Mesothelial cell of epicardium (in vitro differentiated cells): ENCODE data around the gene PLCXD3. TPM values are rescaled to one million over a fixed set of nuclear protein-coding genes. Genes with fewer than 3 reads are reported as not detected.

Experiments
- DNase-seq, 2 experiments: peaks; one replicate each; pipeline ENCODE4 v3.0.0; 2021; ENCODE audit warnings: low spot score in 2 of 2; ENCODE audit not compliant: unreplicated experiment in 2 of 2
- H3K27ac Mint-ChIP-seq: 2 replicates; pipeline ENCODE4 v1.8.0; 2021; ENCODE audit warnings: mixed read lengths
- H3K27me3 Mint-ChIP-seq: 2 replicates; pipeline ENCODE4 v1.8.0; 2021; ENCODE audit warnings: low read depth, mixed read lengths
- H3K36me3 Mint-ChIP-seq: 2 replicates; pipeline ENCODE4 v1.8.0; 2021; ENCODE audit warnings: mixed read lengths
- H3K4me1 Mint-ChIP-seq: 2 replicates; pipeline ENCODE4 v1.8.0; 2021; ENCODE audit warnings: mixed read lengths
- H3K4me3 Mint-ChIP-seq: 2 replicates; pipeline ENCODE4 v1.8.0; 2021; ENCODE audit warnings: mild to moderate bottlenecking, moderate library complexity, mixed read lengths
- H3K9me3 Mint-ChIP-seq: 2 replicates; pipeline ENCODE4 v1.8.0; 2021; ENCODE audit warnings: mixed read lengths
- total RNA-seq: library from RNA; stranded (reverse); gene quantifications from 3 replicates; pipeline ENCODE4 v1.2.1, GENCODE V29; 2021
- TF ChIP-seq, protein P1 (sequence below): fragments of 200-600 bp; sonication (generic); IDR thresholded peaks from one replicate; pipeline ENCODE4 v1.5.0; 2021; ENCODE audit warnings: antibody characterized with exemption; ENCODE audit not compliant: unreplicated experiment

The PLCXD3 gene
- total RNA-seq, 1 donor from 2014 or later, result not detected

DNA sequence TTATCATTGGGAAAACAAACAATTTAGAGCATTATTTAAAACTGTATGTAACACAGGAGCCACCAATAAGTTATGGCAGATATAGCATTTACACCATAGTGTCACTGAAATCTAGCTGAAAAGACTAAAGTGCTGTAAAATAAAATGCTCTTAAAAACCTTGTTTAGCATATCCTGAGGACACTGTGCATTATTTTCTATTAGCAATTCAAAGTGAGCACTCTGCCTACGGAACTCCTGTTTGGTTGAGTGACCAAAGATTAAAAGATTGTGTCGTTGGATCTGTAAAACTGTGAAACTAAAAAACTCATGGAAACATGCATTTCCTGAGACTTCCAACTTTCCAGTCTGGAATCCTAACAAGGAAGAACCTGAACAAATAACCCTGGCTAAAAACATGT, 201.1 kb downstream of the PLCXD3 start:
- H3K36me3 Mint-ChIP-seq, result no peaks in the 10 kb centered on the region
- no peak overlapping the region for H3K4me3 Mint-ChIP-seq
- TF ChIP-seq, protein P1, sequence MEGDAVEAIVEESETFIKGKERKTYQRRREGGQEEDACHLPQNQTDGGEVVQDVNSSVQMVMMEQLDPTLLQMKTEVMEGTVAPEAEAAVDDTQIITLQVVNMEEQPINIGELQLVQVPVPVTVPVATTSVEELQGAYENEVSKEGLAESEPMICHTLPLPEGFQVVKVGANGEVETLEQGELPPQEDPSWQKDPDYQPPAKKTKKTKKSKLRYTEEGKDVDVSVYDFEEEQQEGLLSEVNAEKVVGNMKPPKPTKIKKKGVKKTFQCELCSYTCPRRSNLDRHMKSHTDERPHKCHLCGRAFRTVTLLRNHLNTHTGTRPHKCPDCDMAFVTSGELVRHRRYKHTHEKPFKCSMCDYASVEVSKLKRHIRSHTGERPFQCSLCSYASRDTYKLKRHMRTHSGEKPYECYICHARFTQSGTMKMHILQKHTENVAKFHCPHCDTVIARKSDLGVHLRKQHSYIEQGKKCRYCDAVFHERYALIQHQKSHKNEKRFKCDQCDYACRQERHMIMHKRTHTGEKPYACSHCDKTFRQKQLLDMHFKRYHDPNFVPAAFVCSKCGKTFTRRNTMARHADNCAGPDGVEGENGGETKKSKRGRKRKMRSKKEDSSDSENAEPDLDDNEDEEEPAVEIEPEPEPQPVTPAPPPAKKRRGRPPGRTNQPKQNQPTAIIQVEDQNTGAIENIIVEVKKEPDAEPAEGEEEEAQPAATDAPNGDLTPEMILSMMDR, result no peak
- H3K27me3 Mint-ChIP-seq, result peaks cover 3% of the 10 kb centered on the region
- H3K4me1 Mint-ChIP-seq, result no peaks in the 10 kb centered on the region
- H3K27ac Mint-ChIP-seq, result no peak overlapping the region
- DNase-seq, result no peak
- no peaks in the 10 kb centered on the region for H3K9me3 Mint-ChIP-seq

DNA sequence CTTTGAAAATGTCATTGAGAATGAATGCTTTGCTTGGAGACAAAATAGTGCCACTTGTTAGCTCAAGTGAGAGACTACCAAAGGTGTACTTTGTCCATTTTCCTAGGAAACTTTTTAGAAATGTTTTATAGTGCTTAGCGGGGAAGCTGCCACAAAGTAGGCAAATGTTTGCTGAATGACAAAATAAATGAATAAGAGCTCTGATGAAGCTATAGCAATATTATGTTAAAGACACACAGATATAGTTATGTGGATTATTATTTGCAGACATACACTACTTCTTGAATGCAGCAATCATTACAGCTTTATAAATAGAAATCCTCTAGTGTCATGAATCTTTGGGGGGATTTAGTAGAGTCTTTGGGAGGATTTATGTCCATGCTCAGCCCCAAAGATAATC, 204.4 kb downstream of the PLCXD3 start:
- H3K4me3 Mint-ChIP-seq, result no peak overlapping the region
- H3K36me3 Mint-ChIP-seq, result no peaks in the 10 kb centered on the region
- no peaks in the 10 kb centered on the region for H3K9me3 Mint-ChIP-seq
- H3K27me3 Mint-ChIP-seq, result peaks cover 2% of the 10 kb centered on the region
- H3K4me1 Mint-ChIP-seq, result no peaks in the 10 kb centered on the region
- TF ChIP-seq, protein P1, result no peak
- DNase-seq, result no peak
- no peak overlapping the region for H3K27ac Mint-ChIP-seq

DNA sequence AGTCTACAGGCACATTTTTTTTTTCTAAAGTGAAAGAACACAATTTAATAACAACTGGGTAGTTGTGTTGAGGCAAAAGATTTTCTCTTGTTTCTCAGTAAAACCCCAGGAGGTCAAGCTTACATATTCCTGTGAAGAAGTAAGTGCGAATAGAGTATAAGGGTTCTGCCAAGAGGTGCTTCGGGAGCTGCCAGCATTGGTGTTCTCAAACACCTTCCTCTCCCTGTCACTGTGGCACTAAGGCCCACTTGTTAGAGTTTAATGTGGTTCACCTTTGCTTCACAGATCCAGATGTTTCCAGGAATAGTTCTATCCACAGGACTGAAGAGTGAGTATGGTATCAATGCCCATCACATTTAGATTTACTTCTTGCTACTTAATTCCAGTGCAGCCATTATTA, 205.3 kb downstream of the PLCXD3 start:
- Mint-ChIP-seq H3K27ac (no peak overlapping the region), H3K4me3 (no peak overlapping the region), H3K4me1 (no peaks in the 10 kb centered on the region), H3K27me3 (peaks cover 2% of the 10 kb centered on the region), H3K36me3 (no peaks in the 10 kb centered on the region), H3K9me3 (no peaks in the 10 kb centered on the region)
- TF ChIP-seq, protein P1, result no peak
- no peak for DNase-seq

DNA sequence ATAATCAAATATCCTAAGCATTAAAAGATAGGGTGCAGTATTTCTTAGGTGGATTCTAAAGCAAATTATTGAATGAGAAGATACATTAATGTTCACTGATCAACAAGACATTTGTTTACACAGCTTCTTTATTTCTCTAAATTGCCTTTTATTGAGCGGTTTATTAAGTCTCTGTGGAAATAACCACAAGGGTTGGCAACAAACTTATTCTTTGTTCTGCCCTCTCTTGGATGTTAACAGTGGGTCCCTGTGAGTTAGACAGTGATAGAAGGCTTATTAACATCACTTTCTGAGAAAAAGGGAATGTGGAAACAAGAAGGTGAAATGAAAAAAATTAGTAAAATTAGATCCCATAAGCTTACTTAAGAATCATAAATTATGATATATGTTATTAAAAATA, 214.3 kb downstream of the PLCXD3 start:
- H3K27me3 Mint-ChIP-seq, result no peaks in the 10 kb centered on the region
- H3K4me1 Mint-ChIP-seq, result no peaks in the 10 kb centered on the region
- H3K4me3 Mint-ChIP-seq, result no peak overlapping the region
- no peaks in the 10 kb centered on the region for H3K36me3 Mint-ChIP-seq
- H3K27ac Mint-ChIP-seq, result no peak overlapping the region
- H3K9me3 Mint-ChIP-seq, result no peaks in the 10 kb centered on the region
- DNase-seq, result no peak
- TF ChIP-seq, protein P1, result no peak

DNA sequence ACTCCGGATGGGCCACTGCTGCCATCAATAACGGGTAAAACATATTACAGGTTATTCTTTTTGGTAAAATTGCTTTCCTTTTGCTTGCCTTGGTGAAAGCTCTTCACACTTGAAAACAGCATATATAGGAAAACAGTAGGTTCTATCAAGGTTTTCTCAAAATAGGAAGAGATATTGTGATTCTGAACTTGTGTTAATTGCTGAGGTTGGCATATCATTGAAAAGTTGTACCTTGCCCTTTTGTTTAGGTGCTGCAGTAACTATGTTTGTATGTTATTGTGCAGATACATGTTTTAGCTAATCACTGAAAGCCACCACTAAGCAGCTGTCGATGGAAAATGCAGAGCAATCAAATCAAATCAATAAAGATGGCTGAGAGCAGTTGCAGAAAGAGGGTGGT, 219.1 kb downstream of the PLCXD3 start:
- TF ChIP-seq, protein P1, result no peak
- H3K27me3 Mint-ChIP-seq, result no peaks in the 10 kb centered on the region
- no peaks in the 10 kb centered on the region for H3K4me1 Mint-ChIP-seq
- no peak overlapping the region for H3K27ac Mint-ChIP-seq
- H3K9me3 Mint-ChIP-seq, result no peaks in the 10 kb centered on the region
- H3K36me3 Mint-ChIP-seq, result no peaks in the 10 kb centered on the region
- no peak overlapping the region for H3K4me3 Mint-ChIP-seq
- DNase-seq, result no peak

DNA sequence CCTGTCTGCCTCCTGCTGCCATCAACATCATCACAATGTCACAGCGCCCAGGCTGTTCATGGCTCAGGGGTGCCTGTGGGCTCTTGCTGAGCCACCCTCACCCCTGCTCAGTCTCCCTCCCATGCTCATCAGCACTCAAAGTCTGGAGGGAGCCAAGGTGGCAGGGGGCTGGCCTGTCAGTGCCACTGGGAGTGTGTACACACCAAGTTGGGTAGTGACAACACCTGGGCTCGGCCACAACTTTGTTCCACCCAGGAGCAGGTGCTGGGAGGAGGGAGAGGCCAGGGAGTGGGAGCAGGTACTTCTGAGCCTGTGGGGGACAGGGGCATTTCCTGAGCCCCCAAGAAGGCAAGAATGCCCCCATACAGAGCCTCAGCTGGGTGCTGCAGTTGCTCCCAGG, 219.6 kb downstream of the PLCXD3 start:
- no peaks in the 10 kb centered on the region for H3K4me1 Mint-ChIP-seq
- no peak overlapping the region for H3K27ac Mint-ChIP-seq
- no peaks in the 10 kb centered on the region for H3K9me3 Mint-ChIP-seq
- no peaks in the 10 kb centered on the region for H3K36me3 Mint-ChIP-seq
- no peaks in the 10 kb centered on the region for H3K27me3 Mint-ChIP-seq
- no peak for DNase-seq
- H3K4me3 Mint-ChIP-seq, result no peak overlapping the region
- TF ChIP-seq, protein P1, result no peak
